ENCODE data around the gene CHSY1. TPM values are rescaled to one million over a fixed set of nuclear protein-coding genes. Genes with fewer than 3 reads are reported as not detected.

CHSY1 gene
- total and polyA plus RNA-seq, 10 of the 15 experiments (the other 5 are each of a cell fraction or from before 2014, with no cell fraction given): 1.4 to 31.2 (median 10.5) TPM

- TF ChIP-seq CBFB (IDR thresholded peaks at IDR 0.05; ENCODE audit: low read depth) (peak; percentile 67; the same call in 1 of the 2 replicates), GATAD2B (conservative IDR thresholded peaks at IDR 0.05; ENCODE audit: low read depth) (no peak)
Measured at GRCh38 chr15:101203029-101203573, 48.7 kb downstream of the CHSY1 start (continued).

- ChIA-PET SMC1A (ENCODE audit: uncharacterized antibody, unreplicated experiment) (interaction anchor here (1.3 to 2.4 kb wide), 3 partner anchors 36 to 46 kb away, joined by 3 to 11 read pairs (median 11); no protein-coding TSS in a partner anchor), RAD21 (ENCODE audit: unreplicated experiment) (interaction anchor here (0.9 to 1.9 kb wide), 7 partner anchors 9 to 56 kb away, joined by 3 to 7 read pairs (median 4); partner anchors contain the start of gene CHSY1), CTCF (interaction anchor here (0.6 to 2.1 kb wide), 5 partner anchors 9 to 80 kb away, joined by 3 to 7 read pairs (median 4); no protein-coding TSS in a partner anchor), POLR2A (interaction anchor here (0.6 to 1.7 kb wide), 6 partner anchors 9 to 363 kb away, joined by 3 to 7 read pairs (median 4); partner anchors contain the start of gene CHSY1)
- H3K9ac ChIP-seq (ENCODE audit: control insufficient read depth, insufficient read depth, low read length): no peak overlapping the region
- peak overlapping the region; percentile 31; the same call in 1 of the 2 replicates for H3K27ac ChIP-seq (ENCODE audit: control insufficient read depth, insufficient read depth)
- DNase-seq (ENCODE audit: low read depth, low spot score) (no peak), FAIRE-seq (no peak), ATAC-seq (peak; percentile 7; the same call in 1 of the 3 replicates)
- 77% methylated on average over 5 of the region's 5 CpGs for WGBS (ENCODE audit: insufficient coverage, insufficient replicate concordance, low lambda C conversion rate, missing lambda C conversion rate)
- no peaks in the 10 kb centered on the region; the same call in 2 of the 3 replicates for H3K9me3 ChIP-seq (replicated peaks; ENCODE audit: control insufficient read depth, insufficient read depth, low read length)
- no peaks in the 10 kb centered on the region; a peak in 2 of 4 replicates for H3K36me3 ChIP-seq (ENCODE audit: control insufficient read depth in 2 of 2, insufficient read depth in 2 of 2, low read length in 1 of 2)
- no peak overlapping the region for H2AFZ ChIP-seq (ENCODE audit: control insufficient read depth, low read depth, low read length)
- no peaks in the 10 kb centered on the region for H4K20me1 ChIP-seq (ENCODE audit: control insufficient read depth, insufficient read depth)
- 0 out of 2 replicates have a peak overlapping the region, but pooled peaks have one; percentile 47 for H3K4me2 ChIP-seq (ENCODE audit: control insufficient read depth, insufficient read depth)
- no peak overlapping the region for H3K4me3 ChIP-seq
- H3K27me3 ChIP-seq (replicated peaks in 1 of 2; ENCODE audit: control insufficient read depth in 2 of 2, insufficient read depth in 2 of 2, low read length in 1 of 2): no peaks in the 10 kb centered on the region
- TF ChIP-seq CBFB (IDR thresholded peaks at IDR 0.05; ENCODE audit: low read depth): no peak
- TF ChIP-seq E2F8 (IDR thresholded peaks at IDR 0.05; ENCODE audit: low read depth, partially characterized antibody): no peak
- TF ChIP-seq NFYB (IDR thresholded peaks at IDR 0.05; ENCODE audit: insufficient read depth, low read depth, low read length): 0 out of 2 replicates have a peak, but pooled peaks have one; percentile 14
- TF ChIP-seq RUNX3 (IDR thresholded peaks at IDR 0.05; ENCODE audit: low read length): no peak
- peaks cover 75% of the 10 kb centered on the region for H3K79me2 ChIP-seq (ENCODE audit: control insufficient read depth, insufficient read depth, low read length)
- no TSS peak for BruUV-seq (replicated peaks)
- in situ Hi-C loops (cut with MboI): no loop called here
- intact Hi-C loops (cut with micrococcal nuclease; ENCODE audit: unreplicated experiment): no loop called here
- peaks cover 48% of the 10 kb centered on the region for H3K4me1 ChIP-seq (ENCODE audit: control insufficient read depth, insufficient read depth, low read length)
Measured at GRCh38 chr15:101201411-101202174, 50.3 kb downstream of the CHSY1 start.

All from GM12878 (cell line).